KG1 (cell line): Measurements from ENCODE around the gene MEIS3.
A peak's percentile ranks its signal among the peaks of the same experiment; 100 is the strongest.

ENCODE experiments used
- DNase-seq: peaks from one replicate; lab custom pipeline; 2025; lab: John Stamatoyannopoulos, UW

Gene MEIS3

DNA sequence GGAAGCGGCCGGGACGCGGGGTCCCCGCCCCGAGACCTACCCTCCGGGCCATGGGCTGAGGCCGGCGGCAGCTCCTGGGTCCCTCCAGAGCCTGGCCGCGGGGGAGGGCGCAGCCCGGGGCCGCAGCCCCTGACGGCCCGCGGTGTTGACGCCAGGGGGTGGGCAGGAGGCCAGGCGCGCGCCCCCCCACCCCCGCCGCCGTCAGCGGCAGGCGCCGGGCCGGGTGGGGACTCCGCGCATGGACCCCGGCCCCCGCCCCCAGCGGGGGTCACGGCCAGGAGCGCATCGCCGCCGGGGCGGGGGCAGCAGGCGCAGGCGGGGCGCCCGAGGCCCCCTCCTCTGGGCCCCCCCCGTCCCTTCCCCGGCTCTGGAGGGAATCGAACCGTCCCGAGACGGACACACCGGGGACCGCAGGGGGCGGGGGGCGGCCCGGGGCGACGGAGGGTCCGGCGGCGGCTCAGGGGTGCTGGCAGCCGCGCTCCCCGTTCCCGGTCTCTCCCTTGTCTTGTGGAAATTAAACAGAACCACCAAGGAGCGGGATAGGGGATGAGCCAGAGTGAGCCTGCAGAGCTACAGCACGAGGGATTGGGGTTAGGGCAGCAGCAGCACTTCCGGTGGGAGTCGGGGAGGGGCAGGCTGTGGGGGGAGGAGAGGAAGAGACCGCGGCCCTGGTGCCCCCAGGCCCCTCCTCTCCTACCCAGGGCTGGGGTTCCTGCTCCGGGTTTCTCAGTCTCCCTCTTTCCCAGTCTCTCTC lies at the start of gene MEIS3:
TSS of gene MEIS3 (minus strand) at position 498 of the 754 bp plus-strand sequence. CDS start at position 52, 446 bp downstream.
- DNase-seq = no peak

- DNase-seq = no peak
These were observed 48.6 kb upstream of the MEIS3 start for GRCh38 chr19:47467914-47468313.

DNA sequence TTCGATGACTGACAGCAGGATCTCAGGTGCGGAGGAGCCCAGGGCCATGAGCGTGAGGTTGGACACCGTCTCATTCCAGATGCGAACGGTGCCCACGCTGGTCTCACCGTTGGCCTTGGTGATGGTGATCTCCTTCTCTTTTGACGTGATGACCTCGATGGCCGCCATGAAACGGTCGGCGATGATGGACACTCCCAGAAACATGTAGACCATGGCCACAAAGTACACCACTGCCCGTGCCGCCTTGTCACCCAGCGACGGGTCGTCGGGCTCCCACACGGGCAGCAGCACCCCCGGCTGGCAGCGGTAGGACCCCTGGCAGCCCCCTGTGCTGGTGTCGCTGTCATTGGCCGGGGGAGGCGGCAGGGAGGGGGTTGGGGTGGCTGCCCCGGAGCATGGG lies 46.6 kb upstream of the MEIS3 start:
- no peak for DNase-seq

DNA sequence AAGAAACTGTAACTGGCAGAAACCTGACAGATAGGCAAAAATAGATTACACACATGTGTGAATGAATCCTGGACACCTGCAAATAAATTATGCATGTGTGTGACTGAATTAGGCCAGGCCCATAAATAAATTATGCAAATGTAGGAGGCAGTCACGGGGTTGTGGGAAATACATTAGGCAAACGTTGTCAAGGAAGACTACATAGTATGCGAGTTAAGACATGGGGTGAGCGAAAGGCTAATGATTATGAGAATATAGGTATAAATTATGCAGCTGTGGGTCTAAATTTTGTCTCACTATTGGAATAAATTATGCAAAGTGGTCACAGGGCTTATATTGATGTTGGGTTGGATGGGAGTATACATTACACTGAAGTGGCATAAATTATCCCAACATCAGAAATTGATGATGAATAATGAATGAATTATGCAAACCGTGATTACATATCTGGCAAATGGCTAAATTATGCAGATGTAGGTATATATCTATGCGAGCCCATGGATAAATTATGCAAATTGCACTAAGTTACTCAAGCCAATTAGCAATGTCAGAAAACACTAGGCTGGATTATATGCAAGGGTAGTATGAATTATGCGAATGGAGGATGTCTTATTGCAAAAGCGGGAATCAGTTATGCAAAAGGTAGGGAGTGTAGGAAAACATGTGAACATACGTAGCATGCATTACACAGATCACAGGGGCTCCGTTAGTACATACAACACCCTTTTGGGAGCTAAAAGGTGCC lies 45.5 kb upstream of the MEIS3 start:
- no peak for DNase-seq

GRCh38 chr19:47461876-47462275 lies 42.5 kb upstream of the MEIS3 start:
- no peak for DNase-seq

DNA sequence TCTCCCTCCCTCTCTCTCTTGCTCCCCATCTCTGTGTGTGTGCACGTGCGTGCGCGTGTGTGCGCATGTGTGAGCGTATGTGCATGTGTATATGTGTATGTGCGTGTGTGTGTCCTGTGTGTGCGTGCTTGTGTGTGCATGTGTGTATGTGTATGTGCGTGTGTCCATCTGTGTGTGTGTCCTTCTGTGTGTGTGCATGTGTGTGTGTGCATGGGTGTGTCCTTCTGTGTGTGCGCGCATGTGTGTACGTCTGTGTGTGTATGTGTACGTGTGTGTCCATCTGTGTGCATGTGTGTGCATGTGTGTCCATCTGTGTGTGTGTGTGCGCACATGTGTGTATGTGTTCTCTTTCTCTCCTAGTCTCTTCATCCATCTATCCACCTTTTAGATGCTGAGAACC lies 40.1 kb upstream of the MEIS3 start:
- no peak for DNase-seq

DNA sequence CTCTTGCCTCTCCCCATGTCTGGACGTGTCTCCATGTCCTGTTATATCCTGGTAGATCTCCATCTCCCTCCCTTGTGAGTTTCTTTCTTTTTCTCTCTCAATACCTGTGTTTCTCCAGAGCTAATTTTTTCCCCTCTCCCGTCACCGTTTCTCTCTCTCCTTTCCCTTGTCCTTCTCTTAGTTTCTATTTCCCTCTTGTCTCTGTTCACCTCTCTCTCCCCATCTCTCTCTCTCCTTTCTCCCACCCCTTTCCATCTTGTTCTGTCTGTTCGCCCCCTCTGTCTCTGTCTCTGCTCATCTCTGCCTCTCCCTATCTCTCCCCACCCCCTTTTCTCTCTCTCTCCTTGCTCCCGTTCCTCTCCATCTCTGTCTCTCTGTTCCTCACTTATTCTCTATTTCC lies 39.3 kb upstream of the MEIS3 start:
- no peak for DNase-seq

DNA sequence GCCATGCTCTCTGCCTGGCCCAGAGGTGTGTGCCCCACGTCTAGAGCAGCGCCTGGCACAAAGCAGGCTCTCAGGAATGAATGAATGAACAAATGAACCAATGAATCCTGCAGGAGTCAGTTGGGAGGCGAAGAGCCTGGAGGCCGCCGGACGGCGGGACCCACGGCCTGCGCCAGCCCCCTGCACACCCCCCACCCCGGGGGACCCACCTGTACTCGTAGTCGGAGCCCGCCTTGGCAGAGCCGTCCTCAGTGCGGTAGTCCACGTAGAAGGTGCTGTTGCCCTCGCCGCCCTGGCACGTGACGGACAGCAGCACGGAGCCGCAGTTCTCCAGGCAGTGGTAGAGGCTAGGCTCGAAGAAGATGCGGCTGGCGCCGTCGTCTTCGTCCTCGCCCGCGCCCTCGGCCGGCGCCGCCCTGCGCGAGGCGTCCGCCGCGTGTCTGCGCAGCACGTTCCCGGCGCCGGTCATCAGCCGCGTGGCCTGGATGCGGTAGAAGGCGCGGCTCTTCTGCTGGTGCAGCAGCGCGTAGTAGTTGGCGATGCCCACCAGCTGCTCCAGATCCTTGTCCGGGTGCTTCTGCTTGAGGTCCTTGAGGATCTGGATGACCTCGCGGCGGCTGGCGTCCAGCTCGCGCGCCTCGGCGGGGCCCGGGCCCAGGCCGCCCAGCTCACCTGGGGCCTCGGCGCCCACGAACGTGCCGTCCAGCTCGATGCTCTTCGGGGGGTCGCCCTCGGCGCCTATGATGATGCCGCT lies 37.6 kb upstream of the MEIS3 start:
- no peak for DNase-seq

DNA sequence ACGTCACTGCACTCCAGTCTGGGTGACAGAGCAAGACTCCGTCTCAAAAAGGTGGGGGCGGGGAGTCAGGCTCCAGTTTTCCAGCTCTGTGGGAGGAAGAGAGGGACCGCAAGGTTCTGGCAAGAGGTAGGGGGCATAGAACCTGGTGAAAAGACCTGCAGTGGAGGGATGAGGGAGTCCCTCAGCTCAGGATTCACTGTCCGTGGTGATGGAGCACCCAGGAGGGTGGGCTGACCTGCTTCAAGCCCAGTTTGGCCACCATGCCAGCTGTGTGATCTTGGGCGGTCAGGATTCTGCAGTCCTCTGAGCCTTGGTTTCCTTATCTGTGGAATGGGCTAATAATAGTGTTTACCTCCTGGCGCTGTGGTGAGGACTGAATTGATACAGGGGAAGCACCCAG lies 31.2 kb upstream of the MEIS3 start:
- DNase-seq = no peak

DNA sequence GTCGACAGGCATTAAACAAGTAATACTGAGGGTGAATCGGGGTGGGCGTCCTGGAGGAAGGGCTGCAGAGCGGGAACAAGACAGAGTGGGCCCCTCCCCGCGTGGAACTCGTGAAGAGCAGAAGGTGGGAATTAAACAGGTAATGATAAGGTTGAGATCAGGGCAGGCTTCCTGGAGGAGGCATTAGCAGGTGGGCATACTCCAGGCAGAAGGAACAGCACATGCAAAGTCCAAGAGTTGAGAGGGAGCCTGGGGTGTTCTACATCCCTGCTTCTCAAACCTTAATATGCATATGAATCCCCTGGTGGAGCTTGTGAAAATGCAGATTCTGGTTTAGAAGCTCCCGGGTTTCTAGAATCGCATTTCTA lies 29.0 kb upstream of the MEIS3 start:
- DNase-seq = no peak

- DNase-seq = no peak
These were observed 28.4 kb upstream of the MEIS3 start for GRCh38 chr19:47447470-47448359.

DNA sequence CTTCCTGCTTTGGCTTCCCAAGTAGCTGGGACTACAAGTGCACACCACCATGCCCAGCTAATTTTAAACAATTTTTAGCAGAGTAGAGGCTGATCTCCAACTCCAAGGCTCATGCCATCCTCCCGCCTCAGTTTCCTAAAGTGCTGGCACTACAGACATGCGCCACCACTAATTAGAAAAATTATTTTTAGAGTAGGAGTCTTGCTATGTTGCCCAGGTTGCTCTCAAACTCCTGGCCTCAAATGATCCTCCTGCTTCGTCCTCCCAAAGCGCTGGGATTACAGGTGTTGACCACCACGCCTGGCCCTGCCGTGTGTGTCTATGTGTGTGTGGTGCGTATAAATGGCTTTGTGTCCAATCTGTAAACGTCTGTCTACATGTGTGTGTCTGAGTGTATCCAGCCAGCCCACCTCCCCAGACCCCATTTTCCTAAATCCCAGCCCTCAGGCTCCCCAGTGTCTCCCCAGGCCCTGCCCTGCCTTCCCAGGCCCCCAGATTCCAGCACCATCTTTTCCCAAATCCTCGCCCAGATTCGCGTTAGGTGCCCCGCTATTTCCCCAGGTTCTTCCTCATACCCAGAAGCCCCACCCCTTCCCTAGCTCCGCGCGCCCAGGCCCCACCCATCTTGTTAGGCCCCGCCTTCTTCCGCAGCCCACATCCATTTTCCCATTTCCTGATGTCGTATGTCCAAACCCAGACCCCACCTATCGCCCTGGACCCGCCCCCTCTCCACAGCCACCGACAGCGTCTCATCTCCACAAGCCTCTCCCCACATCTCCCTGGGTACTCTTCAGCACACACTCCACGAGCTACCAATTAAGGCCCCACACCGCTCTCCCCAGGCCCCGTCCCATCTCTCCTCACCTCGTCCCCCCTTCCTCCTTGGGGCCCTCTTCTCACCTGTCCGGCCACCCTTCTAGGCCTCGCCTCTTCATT lies 27.5 kb upstream of the MEIS3 start:
- no peak for DNase-seq

DNA sequence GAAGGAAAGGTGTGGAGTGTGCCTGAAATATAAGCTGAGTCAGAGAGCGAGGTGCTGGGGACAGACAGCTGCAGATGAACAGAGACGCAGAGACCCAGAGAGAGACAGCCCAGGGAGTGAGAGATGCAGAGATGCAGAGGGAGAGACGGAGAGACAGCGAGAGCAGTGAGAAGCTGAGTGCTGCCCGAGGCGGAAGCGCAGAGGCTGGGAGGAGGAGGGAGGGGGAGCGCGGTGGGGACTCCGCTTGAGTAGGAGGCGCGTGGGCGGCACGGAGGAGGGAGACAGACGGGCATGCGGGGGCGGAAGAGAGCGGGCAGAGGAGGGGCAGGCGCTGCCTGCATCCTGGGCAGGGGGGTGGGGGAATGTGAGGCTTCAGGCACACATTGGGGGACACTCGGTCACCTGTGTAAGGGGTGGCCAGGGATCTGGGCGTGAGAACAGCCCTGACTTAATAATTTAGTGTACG lies 26.6 kb upstream of the MEIS3 start:
- DNase-seq = no peak

DNA sequence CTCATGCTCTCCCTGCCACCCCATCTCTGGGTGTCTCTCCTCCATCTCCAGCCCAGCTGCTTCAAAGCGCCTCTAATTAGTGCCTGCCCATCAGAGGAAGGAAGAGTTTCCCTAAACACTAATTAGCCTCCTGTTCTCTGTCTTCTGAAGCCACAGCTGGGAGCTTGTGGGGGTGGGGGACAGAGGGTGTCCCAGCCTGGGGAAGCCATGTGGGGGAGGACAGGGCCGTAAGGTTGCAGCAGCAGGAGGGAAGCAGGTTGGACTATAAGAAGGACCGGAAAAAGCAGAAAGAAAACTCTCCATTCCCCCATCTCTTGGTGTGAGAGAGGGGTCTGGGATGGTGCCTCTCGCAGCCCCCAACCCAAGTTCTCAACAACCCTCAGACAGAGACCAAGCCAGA lies 26.2 kb upstream of the MEIS3 start:
- no peak for DNase-seq

DNA sequence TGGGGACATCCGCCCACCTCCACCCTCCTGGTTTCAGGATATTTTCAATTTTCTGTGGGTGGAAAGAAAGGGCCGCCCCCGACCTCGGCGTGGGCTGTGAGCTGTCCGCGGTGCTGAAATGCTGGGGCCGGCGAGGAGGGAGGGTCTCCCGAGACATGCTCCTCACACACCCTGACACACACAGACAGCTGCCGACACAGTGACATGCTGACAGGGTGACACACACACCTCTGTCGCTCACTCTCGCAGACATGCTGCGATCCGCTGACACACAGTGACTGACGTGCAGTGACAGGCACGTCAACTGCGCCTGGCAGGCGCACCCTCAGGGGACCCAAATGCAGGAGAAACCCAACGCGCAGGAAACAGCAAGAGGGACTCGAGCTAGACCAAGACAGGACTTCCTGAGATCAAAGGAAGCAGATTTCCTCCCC lies 25.1 kb upstream of the MEIS3 start:
- no peak for DNase-seq

DNA sequence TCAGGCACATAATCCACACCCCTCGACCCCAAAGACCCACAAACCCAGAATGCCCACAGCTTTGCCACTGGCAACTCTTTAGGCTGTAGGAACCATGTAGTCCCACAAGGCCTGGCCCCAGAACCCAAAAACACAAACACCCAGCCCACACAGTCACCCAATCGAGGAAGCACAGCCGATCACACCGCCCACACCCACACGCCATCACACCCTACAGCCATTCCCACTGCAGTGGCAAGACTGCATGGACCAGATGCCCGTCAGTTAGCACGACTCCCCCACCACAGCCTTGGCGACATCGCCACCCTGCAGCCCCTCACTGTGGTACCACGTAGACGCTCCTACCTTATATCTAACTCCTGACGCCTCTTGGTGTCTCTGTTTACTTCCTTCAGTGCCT lies 24.0 kb upstream of the MEIS3 start:
- DNase-seq = no peak

DNA sequence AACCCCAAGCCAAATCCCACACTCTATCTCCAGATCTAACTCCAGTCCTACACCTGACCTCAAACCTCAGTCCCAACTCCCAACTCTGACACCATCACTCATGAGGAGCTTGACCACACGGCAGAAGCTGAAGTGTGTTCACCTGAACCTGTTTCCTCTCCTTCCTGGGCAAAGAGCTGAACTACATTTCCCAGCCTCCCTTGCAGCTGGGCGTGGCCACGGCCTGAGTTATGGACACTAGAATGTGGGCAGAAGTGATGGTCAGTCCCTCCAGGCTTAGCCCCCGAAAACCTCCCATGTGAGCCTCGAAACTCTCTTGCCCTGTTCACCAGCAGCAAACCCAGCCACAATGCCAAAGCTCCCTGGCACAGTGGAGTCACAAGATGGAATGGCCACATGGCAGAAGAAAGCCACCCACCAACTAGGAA lies 19.5 kb upstream of the MEIS3 start:
- no peak for DNase-seq

- no peak for DNase-seq
These were observed 18.2 kb upstream of the MEIS3 start for GRCh38 chr19:47437500-47437899.

GRCh38 chr19:47436712-47437401 lies 17.5 kb upstream of the MEIS3 start:
- DNase-seq = peak; percentile 53

GRCh38 chr19:47435883-47436417 lies 16.6 kb upstream of the MEIS3 start:
- no peak for DNase-seq
